Mucosa of descending colon (tissue), 3 donors: ENCODE data around the gene SLC25A11. TPM values are rescaled to one million over a fixed set of nuclear protein-coding genes. Genes with fewer than 3 reads are reported as not detected.

Experiments used
- ATAC-seq: fragments of 200-7000 bp; cut with Tn5 transposase; one replicate; pipeline ENCODE4 v1.9.1; 2020; ENCODE audit warnings: mild to moderate bottlenecking, moderate library complexity
- DNase-seq, 3 donors: peaks; one replicate each; pipeline ENCODE4 v3.0.0-alpha.2; 2020
- H3K36me3 ChIP-seq: fragments of 200-600 bp; one replicate; pipeline ENCODE4 v1.8.0; 2021; ENCODE audit warnings: low read depth, mild to moderate bottlenecking
- H3K4me1 ChIP-seq: fragments of 200-600 bp; one replicate; pipeline ENCODE4 v1.8.0; 2021; ENCODE audit warnings: low read depth, mild to moderate bottlenecking
- H3K4me3 ChIP-seq: fragments of 200-600 bp; one replicate; pipeline ENCODE4 v1.8.0; 2021; ENCODE audit warnings: mild to moderate bottlenecking
- H3K9me3 ChIP-seq: fragments of 200-600 bp; one replicate; pipeline ENCODE4 v1.8.0; 2021; ENCODE audit warnings: mild to moderate bottlenecking
- CTCF ChIP-seq: fragments of 200-600 bp; IDR thresholded peaks from one replicate; pipeline ENCODE4 v1.8.0; 2022; ENCODE audit warnings: antibody characterized with exemption, mild to moderate bottlenecking
- intact Hi-C, 2 donors: fragments of 100-400 bp; cut with DNase I in 1 of 2; cut with micrococcal nuclease in 1 of 2; formaldehyde crosslinking; loops; one replicate each; pipeline versions ENCODE4 v1.11.0 to v1.11.1; 2022; cut with DNase I, micrococcal nuclease
- total RNA-seq, 3 donors: library from RNA; stranded (reverse); fragmentation: NEBNext Ultra II Directional in 2 of 3; extraction: Animal tissue kit (Norgen Biotek cat#: 25700) in 2 of 3; gene quantifications; one replicate each; pipeline versions ENCODE4 v1.2.1 to v1.2.4, GENCODE V29; 2021 to 2023
- donor health status: DM: no; HTN: no; CAD: no; lungs with moderate emphysema.
- donor health status: DM: no; HTN: no; CAD: no.
- donor health status: DM: no; HTN: yes; CAD: no.

Gene SLC25A11
- total RNA-seq, 3 donors from 2014 or later = 68.4 to 87.2 (median 72.8) TPM

GRCh38 chr17:4903051-4903818 lies 36.6 kb downstream of the SLC25A11 start, which contains the start of gene CHRNE:
Gene CHRNE, minus strand, starts transcription at chr17:4903098. Its CDS starts 35 bp downstream, at chr17:4903063.
- DNase-seq (peak; percentile 74 to 95 (median 79)), ATAC-seq (peak; percentile 68)
- no peak within 1 kb of the TSS for H3K4me3 ChIP-seq
- no peaks in the 10 kb centered on the region for H3K9me3 ChIP-seq
- intact Hi-C loops = no loop called here
- H3K4me1 ChIP-seq = peaks cover 40% of the 10 kb centered on the region
- no peaks in the 10 kb centered on the region for H3K36me3 ChIP-seq
- TF ChIP-seq CTCF = peak; percentile 63

- no peak for TF ChIP-seq CTCF
- no peaks in the 10 kb centered on the region for H3K36me3 ChIP-seq
- no peaks in the 10 kb centered on the region for H3K9me3 ChIP-seq
- H3K4me3 ChIP-seq = no peak overlapping the region
- ATAC-seq (no peak), DNase-seq (peak in 2 of 3 donors; percentile 27 to 44)
- peaks cover 40% of the 10 kb centered on the region for H3K4me1 ChIP-seq
- intact Hi-C loops = no loop called here
Measured at GRCh38 chr17:4902540-4902939, 37.3 kb downstream of the SLC25A11 start.

GRCh38 chr17:4901648-4902344 lies 38.0 kb downstream of the SLC25A11 start:
- Histone ChIP-seq H3K4me1 (peaks cover 40% of the 10 kb centered on the region), H3K4me3 (no peak overlapping the region), H3K9me3 (no peaks in the 10 kb centered on the region), H3K36me3 (no peaks in the 10 kb centered on the region)
- peak; percentile 25 to 83 (median 75) for DNase-seq
- no peak for TF ChIP-seq CTCF
- ATAC-seq = peak; percentile 24
- intact Hi-C loops = no loop called here

GRCh38 chr17:4901108-4901647 lies 38.7 kb downstream of the SLC25A11 start:
- DNase-seq = no peak
- Histone ChIP-seq H3K4me3 (no peak overlapping the region), H3K4me1 (peaks cover 40% of the 10 kb centered on the region), H3K9me3 (no peaks in the 10 kb centered on the region), H3K36me3 (no peaks in the 10 kb centered on the region)
- no peak for TF ChIP-seq CTCF
- intact Hi-C loops = no loop called here
- ATAC-seq = no peak

- H3K9me3 ChIP-seq = no peaks in the 10 kb centered on the region
- no peak overlapping the region for H3K4me3 ChIP-seq
- TF ChIP-seq CTCF = no peak
- H3K36me3 ChIP-seq = no peaks in the 10 kb centered on the region
- intact Hi-C loops = no loop called here
- ATAC-seq = peak; percentile 11
- H3K4me1 ChIP-seq = peaks cover 40% of the 10 kb centered on the region
- DNase-seq = peak; percentile 21 to 82 (median 67)
Measured at GRCh38 chr17:4900231-4901107, 39.4 kb downstream of the SLC25A11 start.
